HG02678 (cell line): ENCODE results near the gene PTX4.

Experiments used
- ATAC-seq: cut with Tn5 transposase; IDR thresholded peaks from one replicate; pipeline ENCODE4 v1.9.1; 2021; ENCODE audit warnings: mild to moderate bottlenecking, moderate library complexity; ENCODE audit not compliant: unreplicated experiment

PTX4 gene

GRCh38 chr16:1464894-1465566 is 23.7 kb downstream of the PTX4 start:
- no peak for ATAC-seq

GRCh38 chr16:1464196-1464893 is 24.4 kb downstream of the PTX4 start:
- no peak for ATAC-seq

DNA sequence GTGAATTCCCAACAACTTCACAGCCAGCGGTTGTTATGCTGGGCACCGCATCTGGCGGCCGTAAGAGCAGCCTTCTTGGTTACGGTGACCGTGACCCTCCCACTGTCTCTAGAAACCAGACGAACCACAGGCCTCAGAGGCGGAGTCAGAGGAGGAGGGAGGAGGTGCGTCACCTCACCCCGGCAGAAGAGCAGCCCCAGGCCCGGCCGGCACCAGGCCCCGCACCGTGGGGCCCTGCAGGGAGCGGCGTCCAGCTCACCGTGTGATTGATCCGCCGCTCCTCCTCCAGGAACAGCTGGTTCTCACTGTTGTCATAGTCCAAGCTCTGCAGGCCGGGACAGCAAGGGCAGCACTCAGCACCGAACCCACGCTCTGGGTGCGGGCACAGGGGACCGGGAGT is 27.6 kb downstream of the PTX4 start:
- no peak for ATAC-seq

DNA sequence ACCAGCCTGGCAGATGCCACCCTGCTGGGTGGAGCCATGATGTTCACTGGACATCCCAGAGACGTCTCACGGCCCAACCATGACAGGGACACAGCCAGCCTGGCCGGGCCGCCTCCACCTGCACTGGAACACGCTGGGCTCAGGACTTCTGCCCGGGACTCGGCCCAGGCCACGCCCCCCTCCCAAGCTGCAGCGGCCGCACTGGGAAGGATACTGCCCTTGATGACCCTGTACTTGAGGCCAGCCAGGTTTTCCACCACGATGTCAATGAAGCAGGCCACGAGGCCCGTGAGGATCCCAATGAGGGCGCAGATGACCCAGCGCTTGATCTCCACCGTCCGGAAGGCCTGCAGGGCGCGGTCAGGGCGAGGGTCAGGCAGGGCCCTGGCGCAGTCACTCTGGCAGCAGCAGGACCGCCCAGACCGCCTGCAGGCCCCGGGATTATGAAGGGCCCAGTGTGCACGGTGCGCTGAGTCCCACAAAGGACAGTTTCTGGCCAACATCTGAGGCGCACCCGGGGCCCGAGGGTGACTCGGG is 28.1 kb downstream of the PTX4 start:
- ATAC-seq = no peak

DNA sequence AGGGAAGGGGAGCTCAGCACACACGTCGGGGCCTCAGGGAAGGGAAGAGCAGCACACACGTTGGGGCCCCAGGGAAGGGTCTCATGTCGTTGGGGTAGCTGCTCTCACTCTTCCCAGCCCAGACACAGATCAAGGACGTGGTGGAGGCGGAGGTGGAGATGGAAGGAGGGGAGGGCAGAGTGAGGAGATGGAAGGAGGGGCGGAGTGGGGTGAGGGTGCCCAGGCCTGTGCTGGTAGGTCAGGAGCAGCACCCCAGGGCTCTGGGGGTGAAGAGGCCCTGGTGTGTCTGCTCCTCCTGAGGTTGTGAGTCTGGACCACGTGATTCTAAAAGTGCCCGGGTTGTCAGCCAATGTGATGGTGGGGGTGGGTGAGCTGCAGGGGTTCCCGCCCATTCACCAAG is 28.8 kb downstream of the PTX4 start:
- ATAC-seq = no peak

DNA sequence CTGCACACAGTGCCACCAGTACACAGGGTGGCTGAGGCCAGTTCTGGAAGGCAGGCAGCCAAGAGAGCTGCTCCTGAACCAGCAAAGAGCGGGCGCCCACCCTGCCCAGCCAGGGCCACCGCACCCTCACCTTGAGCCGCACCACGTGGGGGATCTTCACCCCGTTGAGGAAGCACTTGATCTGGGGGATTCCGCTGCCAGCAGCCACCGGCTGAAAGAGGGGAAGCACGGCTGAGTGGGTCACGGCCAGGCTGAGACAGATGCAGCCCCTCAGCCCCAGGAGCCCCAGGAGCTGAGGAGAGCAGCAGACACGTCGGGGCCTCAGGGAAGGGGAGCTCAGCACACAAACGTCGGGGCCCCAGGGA is 29.8 kb downstream of the PTX4 start:
- ATAC-seq = no peak

GRCh38 chr16:1458336-1458976 is 30.3 kb downstream of the PTX4 start:
- no peak for ATAC-seq

DNA sequence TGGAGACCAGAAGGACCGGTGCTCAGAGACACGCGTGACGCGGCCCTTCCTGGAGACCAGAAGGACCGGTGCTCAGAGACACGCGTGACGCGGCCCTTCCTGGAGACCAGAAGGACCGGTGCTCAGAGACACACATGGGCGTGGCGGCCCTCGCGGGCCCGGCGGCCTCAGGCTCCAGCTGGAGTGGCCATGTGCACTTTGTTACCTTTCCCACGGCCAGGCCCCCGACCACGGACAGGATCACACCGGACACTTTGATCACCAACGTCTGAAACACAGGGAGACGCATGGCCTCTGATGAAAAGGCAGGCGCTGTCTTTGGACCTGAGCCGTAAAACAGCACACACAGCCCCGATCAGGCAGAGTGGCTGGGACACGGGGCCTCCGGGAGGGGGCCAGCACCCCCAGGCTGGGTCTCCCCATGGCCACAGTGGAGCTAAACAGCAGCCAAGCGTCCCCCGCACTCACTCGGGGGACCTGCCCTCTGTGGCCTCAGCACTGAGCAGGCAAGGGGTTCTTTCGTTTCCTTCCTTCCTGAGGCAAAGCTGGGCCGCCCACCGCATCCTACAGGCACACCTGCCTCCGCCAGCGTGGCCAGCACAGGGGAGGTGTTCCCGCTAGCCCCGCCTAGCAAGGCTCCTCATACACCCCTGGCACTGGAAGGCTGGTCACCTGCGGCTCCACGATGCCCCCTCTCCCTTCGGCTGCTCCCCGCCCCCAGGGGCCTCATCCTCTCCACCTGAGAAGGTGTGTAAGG is 31.1 kb downstream of the PTX4 start:
- ATAC-seq = no peak

DNA sequence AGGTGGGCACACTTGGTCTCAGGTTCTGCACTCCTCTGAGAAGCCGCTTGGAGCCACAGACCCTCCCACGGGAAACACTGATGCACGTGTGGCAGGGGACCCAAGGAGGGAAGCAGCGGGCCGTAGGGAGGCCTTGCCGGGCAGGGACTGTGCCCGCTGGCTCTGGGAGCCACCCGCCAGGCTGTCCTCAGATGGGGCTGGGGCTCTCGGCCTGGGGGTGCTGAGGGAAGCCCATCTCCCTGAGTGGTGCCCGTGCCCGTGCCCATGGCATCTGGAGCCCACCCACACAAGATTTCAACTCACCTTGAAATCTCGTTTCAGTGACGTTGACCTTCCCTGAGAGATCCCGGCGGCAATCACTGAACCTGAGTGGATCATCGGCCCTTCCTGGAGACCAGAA is 31.8 kb downstream of the PTX4 start:
- ATAC-seq = no peak

GRCh38 chr16:1455190-1456171 is 33.3 kb downstream of the PTX4 start:
- no peak for ATAC-seq

DNA sequence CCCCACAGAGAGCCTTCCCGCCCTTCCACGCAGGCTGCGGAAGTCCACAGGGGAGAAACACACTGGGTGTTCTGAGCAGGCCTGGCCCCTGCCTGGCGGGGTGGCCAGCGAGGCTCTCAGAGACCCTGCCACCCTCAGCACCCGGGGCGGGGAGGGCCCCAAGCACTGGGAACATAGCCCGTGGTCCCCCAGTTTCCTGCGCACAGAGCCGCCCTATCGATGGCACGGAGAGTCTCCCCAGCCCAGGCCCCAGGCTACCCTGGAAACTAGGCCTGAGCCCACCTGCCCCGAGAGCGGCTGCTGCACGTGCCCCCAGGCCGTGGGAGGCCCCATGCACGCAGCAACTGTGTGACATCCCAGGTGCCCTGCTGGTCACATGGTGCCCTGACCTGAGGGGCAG is 34.2 kb downstream of the PTX4 start:
- ATAC-seq = no peak

- no peak for ATAC-seq
Measured at GRCh38 chr16:1453316-1453715, 35.4 kb downstream of the PTX4 start.

- no peak for ATAC-seq
Measured at GRCh38 chr16:1452530-1452929, 36.2 kb downstream of the PTX4 start.

- no peak for ATAC-seq
Measured at GRCh38 chr16:1451702-1452392, 36.9 kb downstream of the PTX4 start.

GRCh38 chr16:1450841-1451240 is 37.9 kb downstream of the PTX4 start:
- no peak for ATAC-seq

DNA sequence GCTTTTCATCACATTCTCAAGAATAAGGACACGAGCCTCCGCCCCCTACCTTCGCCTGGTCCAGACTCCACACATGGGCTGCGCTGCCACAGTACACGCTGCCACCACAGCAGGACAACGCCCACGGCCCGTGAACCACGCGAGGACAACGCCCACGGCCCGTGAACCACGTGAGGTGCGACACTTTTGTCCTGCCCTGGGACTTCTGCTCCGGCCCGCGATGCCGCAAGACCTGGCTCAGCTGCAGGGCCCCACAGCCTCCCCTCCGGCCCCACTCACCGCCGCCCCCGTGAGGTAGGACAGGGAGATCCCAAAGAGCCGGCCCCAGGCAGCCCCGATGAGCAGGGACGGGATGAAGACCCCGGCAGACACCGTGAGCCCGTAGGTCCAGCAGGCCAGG is 38.5 kb downstream of the PTX4 start:
- ATAC-seq = no peak

- no peak for ATAC-seq
Measured at GRCh38 chr16:1449201-1449788, 39.4 kb downstream of the PTX4 start.

DNA sequence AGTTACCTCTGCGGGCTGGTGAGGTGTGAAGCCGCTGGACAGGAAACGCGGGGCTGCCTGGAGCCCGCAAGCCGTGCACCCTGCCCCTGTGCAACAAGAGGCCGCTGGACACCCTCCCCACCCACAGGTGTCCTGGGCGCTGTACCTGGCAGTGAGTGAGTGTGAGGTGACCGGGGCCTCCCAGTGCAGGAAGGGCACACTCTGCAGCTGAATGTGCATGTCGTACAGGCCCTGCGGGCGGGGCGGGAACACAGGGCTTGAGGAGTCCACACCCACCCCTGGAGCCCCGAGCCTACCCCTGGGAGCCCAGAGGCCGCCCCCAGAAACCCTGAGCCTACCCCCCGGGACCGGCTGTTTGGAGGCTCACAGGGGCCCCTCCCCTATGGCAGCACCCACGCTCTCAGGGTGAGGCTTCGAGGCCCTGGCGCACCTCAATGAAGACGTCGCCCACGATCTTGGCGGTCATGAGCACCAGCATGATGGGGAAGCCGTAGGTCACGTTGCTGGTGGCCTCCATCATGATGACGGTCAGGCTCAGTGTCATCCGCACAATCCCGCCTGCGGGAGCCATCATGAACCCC is 40.1 kb downstream of the PTX4 start:
- no peak for ATAC-seq

- ATAC-seq = no peak
Measured at GRCh38 chr16:1447965-1448364, 40.8 kb downstream of the PTX4 start.
